GM10847 (cell line): ENCODE measurements around the gene PTPRN2.

ENCODE experiments used
- POLR2A ChIP-seq: IDR thresholded peaks from 2 replicates; pipeline ENCODE4 v1.6.1; 2011; ENCODE audit not compliant: insufficient read length; ENCODE audit errors: extremely low read depth

Gene PTPRN2

GRCh38 chr7:158536871-158537515 is 50.6 kb downstream of the PTPRN2 start:
- TF ChIP-seq POLR2A: no peak

DNA sequence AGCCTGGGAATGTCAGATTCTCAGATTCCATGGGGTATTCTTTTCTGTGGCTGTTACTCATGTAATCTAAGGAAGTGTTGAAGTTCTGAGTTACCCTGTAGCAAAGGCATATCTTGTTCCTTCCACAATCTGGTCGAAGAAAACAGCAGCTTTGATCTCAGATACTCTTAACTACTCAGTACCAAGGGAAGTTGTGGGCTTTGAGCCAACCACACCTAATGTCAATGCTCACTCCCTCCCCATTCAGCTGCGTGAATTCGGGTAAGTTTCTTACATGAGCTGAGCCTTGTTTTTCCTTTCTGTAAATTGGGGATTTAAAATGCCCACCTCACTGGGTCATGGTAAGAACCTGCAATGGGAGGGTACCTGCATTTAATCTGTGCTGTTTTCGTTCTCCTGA is 52.5 kb downstream of the PTPRN2 start:
- no peak for TF ChIP-seq POLR2A

DNA sequence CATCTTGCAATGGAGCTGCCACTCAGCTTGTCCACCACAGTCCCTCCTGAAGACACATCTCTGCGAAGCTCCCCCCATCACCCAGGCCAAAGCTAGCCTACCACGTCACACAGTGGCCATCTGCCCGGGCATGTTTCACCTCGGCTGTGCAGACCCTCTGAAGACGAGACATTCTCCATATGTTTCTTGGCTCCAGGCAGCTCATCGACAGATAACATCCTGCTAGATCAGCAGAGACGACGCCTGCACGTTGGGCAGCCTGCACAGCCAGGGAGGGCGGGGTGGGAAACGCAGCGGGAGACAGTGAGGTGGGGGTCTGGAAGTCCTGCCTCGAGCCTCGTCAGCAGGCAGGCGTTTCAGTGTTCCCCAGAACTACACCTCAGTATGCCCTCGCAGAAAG is 53.0 kb downstream of the PTPRN2 start:
- no peak for TF ChIP-seq POLR2A

DNA sequence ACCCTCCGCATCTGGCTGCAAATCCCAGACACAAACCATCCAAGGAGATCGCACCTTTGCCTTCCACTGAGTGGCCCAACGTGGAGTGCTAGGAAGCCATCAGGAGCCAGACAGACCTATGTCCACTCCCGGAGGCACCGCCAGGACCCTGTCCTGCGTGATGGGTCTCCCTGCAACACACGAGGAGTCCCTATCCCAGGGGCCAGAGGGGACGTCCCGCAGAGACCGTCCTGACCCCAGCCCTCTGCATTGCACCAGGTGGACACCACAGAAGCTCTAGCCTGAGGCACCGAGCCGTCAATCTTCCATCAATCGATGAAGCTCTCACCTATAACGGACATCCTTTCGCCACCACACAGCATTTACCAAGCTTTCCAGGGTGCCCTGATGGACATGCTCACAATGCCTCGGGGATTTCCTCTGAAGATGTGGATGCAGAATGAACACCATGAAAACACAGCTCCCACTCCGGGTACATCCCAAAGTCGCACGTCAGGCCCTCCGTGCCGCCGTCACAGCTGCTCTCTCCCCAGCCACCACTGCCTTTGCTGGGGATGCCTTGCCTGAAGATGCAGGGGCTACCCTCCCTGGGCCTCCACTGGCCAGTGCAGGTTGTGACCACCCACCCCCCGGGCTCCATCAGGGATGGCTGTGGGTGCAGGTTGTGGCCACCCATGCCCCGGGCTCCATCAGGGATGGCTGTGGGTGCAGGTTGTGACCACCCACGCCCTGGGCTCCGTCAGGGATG is 54.1 kb downstream of the PTPRN2 start:
- TF ChIP-seq POLR2A: no peak

GRCh38 chr7:158532093-158532627 is 55.5 kb downstream of the PTPRN2 start:
- TF ChIP-seq POLR2A: no peak

- TF ChIP-seq POLR2A: no peak
Measured at GRCh38 chr7:158531661-158532060, 56.0 kb downstream of the PTPRN2 start.

- no peak for TF ChIP-seq POLR2A
Measured at GRCh38 chr7:158530800-158531609, 56.6 kb downstream of the PTPRN2 start.

- no peak for TF ChIP-seq POLR2A
Measured at GRCh38 chr7:158529181-158530096, 58.2 kb downstream of the PTPRN2 start.

DNA sequence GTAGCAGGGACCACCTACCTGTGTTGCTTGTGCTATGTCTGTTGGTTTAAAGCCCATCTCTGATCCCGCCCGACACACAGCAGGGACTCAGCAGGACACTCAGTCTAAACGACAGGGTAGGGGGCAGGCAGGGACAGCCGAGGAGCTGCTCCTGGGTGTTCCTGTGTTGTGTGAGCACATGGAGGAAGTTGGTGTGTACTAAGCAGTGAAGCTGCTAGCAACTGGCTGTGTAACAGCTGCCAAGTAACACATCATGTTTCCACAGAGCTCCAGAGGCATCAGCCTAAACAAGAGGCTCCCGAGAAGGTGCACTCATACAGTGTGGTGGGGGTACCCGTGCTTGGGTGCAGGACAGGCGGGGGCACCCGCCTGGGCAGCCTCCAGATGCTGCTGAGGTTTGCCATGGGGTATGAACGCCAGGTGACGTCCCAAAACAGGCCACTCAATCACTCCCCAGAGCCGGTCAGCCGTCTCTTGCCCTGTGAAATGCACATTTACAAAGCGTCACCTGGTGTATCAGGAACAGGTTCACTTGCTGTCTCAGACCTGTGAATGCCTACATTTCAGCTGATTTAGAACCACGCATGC is 59.6 kb downstream of the PTPRN2 start:
- TF ChIP-seq POLR2A: no peak

DNA sequence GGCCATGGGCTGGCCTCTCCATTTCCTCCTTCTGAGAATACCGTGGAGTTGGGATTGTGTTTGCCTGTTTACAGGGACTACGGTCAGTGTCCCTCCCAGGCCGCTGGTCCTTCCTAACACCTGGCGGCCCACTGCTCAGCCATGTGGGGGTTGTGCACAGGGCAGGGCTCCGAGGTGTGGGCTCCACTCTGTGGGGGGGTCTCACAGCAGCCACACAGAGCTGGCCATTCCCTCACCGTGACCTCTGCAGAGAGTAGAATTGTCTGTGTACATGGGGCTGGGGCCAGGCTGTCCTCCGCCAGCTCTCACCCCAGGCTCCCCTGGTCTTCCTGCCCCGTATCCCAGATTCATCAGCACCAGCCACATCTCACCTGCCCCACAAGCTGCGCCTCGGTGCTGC is 60.1 kb downstream of the PTPRN2 start:
- no peak for TF ChIP-seq POLR2A

- no peak for TF ChIP-seq POLR2A
Measured at GRCh38 chr7:158527038-158527437, 60.6 kb downstream of the PTPRN2 start.

DNA sequence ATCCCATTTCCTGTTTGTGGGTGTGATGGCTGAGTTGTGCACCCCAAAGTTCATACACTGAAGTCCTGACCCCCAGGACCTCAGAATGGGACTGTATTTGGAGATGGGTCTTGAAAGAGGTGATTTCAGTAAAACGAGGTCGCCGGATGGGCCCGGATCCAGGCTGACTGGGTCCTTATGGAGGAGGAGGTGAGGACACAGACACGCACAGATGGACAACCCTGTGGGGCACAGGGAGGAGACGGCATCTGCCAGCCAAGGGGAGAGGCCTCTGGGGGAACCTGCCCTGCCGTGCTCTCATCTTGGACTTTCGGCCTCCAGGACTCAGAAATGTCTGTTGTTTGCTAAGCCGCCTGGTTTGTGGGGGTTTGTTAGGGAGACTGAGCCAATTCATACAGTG is 61.1 kb downstream of the PTPRN2 start:
- TF ChIP-seq POLR2A: no peak

DNA sequence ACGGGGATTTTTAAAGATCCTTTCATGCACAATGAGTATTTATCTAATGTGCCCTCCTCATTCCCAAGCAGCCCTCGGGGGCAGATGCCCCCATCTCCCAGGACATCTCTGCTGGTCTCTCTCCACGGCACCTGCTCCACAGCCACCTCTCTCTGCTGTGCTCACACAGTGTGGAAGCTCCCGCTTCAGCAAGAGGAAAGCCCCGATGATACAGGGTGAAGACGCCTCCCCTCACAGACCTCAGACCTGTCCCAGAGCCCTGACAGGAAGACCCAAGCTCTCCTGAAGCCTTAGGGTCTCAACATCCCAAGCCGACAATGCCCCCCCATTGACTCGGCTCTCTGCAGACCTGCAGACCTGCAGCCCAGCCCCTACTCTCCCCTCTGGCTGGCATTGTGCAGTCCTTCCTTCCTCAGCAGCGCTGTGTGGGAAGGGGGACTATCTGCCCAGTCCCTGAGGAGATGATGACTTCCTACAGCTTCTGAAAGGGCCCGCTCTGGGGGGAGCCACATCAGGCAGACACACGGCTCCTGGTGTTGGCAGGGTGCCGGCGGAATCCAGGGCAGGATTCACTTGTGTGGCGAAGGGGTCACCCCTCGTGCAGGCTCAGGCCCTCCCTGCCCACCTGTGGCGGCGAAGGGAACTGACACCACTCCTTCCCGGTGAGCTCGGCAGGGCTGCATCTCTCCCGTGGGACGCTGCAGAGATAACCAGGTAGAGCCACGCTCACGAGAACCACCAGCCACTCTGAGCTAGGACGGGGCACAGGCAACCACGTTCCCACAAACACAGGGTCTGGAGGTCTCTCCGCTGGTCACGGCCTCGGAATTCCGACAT is 61.8 kb downstream of the PTPRN2 start:
- TF ChIP-seq POLR2A: no peak
